ENCODE results near the gene RIPOR2.

The RIPOR2 gene

GRCh38 chr6:24926192-24926591, 9.6 kb downstream of the RIPOR2 start:
- no peak for TF ChIP-seq CTCF (IDR thresholded peaks at IDR 0.05; ENCODE audit: insufficient read depth, low read depth, low read length, missing control alignments)
- DNase-seq (ENCODE audit: low read depth): no peak
- H3K4me3 ChIP-seq (ENCODE audit: low read depth, low read length): no peak overlapping the region

- TF ChIP-seq CTCF (IDR thresholded peaks at IDR 0.05; ENCODE audit: insufficient read depth, low read depth, low read length, missing control alignments): no peak
- no peak for DNase-seq (ENCODE audit: low read depth)
Observed at GRCh38 chr6:24925661-24926060, 10.1 kb downstream of the RIPOR2 start.

DNA sequence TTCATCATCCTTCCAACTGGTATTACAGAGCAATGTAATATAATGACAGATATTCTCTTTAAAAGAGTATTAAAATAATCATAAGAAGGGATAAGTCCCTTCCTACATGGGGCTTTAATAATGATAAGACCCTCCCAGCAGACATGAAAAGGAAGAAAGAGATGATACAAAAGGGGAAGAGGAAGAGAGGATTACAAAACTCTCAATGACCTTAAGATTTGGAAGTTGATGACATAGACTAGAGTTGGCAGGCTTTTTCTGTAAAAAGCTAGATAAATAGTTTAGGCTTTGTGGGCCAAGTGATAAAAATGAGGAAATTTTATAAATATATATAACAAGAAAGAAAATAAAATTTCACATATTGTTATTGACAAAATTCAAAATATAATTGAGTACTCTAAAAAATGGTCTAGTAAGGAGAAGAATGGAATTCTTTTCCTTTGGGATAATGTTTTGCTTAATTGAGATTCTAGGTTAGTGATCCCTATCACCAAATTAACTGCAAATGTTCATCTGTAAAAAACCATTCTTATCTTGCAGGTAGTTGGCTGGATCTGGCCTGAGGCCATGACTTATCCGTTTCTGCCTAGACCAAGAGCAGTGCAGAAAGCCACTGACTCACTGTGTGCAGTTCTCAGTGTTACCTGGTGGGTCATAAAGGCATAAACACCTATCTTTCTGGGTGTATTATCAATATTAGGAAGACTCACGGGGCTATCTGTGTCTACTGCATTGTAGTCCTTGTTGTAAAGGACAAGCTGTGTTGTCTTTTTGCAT, 11.0 kb downstream of the RIPOR2 start:
- no peak for DNase-seq (ENCODE audit: low read depth)
- TF ChIP-seq CTCF (IDR thresholded peaks at IDR 0.05; ENCODE audit: insufficient read depth, low read depth, low read length, missing control alignments): no peak
- H3K4me3 ChIP-seq (ENCODE audit: low read depth, low read length): no peak overlapping the region

More at GRCh38 chr6:24925661-24926060, 10.1 kb downstream of the RIPOR2 start:
- no peak overlapping the region for H3K4me3 ChIP-seq (ENCODE audit: low read depth, low read length)

- no peak for DNase-seq (ENCODE audit: low read depth)
- no peak for TF ChIP-seq CTCF (IDR thresholded peaks at IDR 0.05; ENCODE audit: insufficient read depth, low read depth, low read length, missing control alignments)
Observed at GRCh38 chr6:24923885-24924401, 11.8 kb downstream of the RIPOR2 start.

DNA sequence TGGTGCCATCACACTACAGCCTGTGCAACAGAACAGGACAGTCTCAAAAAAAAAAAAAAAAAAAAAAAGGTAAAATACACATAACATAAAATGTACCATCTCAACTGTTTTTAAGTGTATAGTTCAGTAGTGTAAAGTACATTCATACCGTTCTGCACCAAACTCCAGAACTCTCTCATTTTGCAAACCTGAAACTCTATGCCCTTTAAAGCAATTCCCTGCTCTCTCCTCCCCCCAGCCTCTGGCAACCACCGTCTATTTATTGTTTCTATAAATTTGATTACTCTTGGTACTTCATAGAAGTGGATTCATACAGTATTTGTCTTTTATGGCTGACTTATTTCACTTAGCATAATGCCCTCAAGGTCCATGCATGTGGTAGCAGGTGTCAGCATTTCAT, 12.9 kb downstream of the RIPOR2 start:
- no peak for TF ChIP-seq CTCF (IDR thresholded peaks at IDR 0.05; ENCODE audit: insufficient read depth, low read depth, low read length, missing control alignments)
- no peak for DNase-seq (ENCODE audit: low read depth)

More at GRCh38 chr6:24923885-24924401, 11.8 kb downstream of the RIPOR2 start:
- no peak overlapping the region for H3K4me3 ChIP-seq (ENCODE audit: low read depth, low read length)

DNA sequence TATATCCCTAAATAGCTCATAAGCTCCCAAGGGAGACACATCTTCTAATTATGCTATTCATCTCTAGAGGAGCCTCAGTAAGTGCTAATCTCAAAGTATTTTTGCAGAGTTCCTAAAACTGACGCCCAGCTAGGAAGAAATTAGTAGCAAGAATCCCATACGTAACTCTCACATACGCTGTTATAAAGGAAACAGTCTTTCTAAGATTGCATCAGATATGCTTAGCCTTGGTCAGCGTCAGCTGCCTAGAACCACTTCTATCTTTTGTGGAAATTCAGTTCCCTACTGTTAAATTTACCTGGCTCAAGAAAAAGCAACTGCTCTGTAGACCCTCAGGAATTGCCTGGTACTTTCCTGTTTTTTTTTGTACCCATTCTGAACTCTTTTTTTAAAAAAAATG, 13.6 kb downstream of the RIPOR2 start:
- no peak for DNase-seq (ENCODE audit: low read depth)
- TF ChIP-seq CTCF (IDR thresholded peaks at IDR 0.05; ENCODE audit: insufficient read depth, low read depth, low read length, missing control alignments): no peak
- no peak overlapping the region for H3K4me3 ChIP-seq (ENCODE audit: low read depth, low read length)

More for the DNA sequence above, 12.9 kb downstream of the RIPOR2 start:
- no peak overlapping the region for H3K4me3 ChIP-seq (ENCODE audit: low read depth, low read length)
